Measurements from ENCODE around the gene PHIP.

- TF ChIP-seq EZH2 (IDR thresholded peaks at IDR 0.05; ENCODE audit: borderline replicate concordance, low read length) (no peak), CTCF (IDR thresholded peaks at IDR 0.05; ENCODE audit: low read length) (no peak)
These were observed 142.5 kb downstream of the PHIP start for GRCh38 chr6:78935553-78935952.
